NCI-H2227 (cell line): Measurements from ENCODE around the gene PCDHA6.
"Not testable (repeated sequence)": the region's sequence is repeated elsewhere in the genome, so short reads cannot be mapped to it uniquely, and the experiment has no call there.

ENCODE experiments used
- DNase-seq: peaks from one replicate; lab custom pipeline; 2025; ENCODE audit not compliant: unreplicated experiment; lab: John Stamatoyannopoulos, UW

Gene PCDHA6

GRCh38 chr5:140827704-140828361, at the start of gene PCDHA6:
Gene PCDHA6 (plus strand): TSS chr5:140827960. CDS start chr5:140828092, 132 bp downstream.
- DNase-seq, result peak; percentile 44

DNA sequence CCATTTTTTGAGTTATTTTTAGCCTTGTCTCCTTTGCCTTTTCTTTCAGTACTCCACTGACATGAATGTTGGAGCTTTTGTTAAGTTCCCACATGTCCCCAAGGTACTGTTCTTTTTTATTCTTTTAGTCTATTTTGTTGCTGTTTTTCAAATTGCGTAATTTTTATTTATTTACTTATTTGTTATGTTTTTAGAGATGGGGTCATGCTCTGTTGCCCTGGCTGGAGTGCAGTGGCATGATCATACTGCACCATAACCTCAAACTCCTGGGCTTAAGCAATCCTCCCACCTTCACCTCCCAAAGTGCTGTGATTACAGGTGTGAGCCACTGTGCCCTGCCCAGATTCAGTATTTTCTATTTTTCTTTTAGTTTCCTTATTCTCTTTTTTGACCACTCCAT, 47.2 kb upstream of the PCDHA6 start:
- no peak for DNase-seq

- DNase-seq, result peak; percentile 70
Observed at GRCh38 chr5:140785905-140786686, 41.7 kb upstream of the PCDHA6 start, which contains the start of gene PCDHA1. Gene PCDHA1 (plus strand): TSS chr5:140786140.

DNA sequence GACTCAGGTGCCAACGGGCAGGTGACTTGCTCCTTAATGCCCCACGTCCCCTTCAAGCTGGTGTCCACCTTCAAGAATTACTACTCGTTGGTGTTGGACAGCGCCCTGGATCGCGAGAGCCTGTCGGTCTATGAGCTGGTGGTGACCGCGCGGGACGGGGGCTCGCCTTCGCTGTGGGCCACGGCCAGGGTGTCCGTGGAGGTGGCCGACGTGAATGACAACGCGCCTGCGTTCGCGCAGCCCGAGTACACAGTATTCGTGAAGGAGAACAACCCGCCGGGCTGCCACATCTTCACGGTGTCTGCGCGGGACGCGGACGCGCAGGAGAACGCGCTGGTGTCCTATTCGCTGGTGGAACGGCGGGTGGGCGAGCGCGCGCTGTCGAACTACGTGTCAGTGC, 40.3 kb upstream of the PCDHA6 start:
- DNase-seq, result not testable (repeated sequence)

GRCh38 chr5:140787849-140788504, 39.8 kb upstream of the PCDHA6 start:
- DNase-seq, result not testable (repeated sequence)

DNA sequence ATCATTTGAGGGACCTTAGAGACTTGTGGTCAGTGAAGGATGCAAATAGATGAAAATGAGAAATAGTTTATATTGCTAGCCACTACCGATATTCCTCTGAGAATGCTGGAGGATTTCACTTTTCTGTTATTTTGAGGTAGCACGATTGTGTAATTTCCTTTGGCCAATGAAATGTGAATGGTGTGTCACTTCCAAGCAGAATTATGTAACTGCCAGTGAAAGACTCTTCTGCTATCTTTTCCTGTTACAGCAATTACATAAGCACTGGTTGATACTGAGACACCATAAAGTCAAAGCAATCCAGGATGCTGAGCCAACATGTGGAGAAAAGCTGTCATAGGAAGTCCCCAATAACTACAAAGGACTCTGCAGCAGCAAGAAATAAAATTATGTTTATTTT, 36.7 kb upstream of the PCDHA6 start:
- DNase-seq, result no peak

GRCh38 chr5:140794595-140795258, 33.0 kb upstream of the PCDHA6 start, which contains the start of gene PCDHA2:
Gene PCDHA2 (plus strand): TSS chr5:140794852.
- DNase-seq, result no peak

GRCh38 chr5:140795259-140795641, 32.5 kb upstream of the PCDHA6 start:
- DNase-seq, result no peak

DNA sequence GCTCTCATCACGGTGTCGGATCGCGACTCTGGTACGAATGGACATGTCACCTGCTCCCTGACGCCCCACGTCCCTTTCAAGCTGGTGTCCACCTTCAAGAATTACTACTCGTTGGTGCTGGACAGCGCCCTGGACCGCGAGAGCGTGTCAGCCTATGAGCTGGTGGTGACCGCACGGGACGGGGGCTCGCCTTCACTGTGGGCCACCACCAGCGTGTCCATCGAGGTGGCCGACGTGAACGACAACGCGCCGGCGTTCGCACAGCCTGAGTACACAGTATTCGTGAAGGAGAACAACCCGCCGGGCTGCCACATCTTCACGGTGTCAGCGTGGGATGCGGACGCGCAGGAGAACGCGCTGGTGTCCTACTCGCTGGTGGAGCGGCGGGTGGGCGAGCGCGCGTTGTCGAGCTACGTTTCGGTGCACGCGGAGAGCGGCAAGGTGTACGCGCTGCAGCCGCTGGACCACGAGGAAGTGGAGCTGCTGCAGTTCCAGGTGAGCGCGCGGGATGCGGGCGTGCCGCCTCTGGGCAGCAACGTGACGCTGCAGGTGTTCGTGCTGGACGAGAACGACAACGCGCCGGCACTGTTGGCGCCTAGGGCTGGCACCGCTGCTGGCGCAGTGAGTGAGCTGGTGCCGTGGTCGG, 31.6 kb upstream of the PCDHA6 start:
- not testable (repeated sequence) for DNase-seq

DNA sequence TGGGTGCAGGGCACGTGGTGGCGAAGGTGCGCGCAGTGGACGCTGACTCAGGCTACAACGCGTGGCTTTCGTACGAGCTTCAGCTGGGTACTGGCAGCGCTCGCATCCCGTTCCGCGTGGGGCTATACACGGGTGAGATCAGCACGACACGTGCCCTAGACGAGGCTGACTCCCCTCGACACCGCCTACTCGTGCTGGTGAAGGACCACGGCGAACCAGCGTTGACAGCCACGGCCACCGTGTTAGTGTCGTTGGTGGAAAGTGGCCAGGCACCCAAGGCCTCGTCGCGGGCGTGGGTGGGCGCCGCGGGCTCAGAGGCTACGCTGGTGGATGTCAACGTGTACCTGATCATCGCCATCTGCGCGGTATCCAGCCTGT, 31.1 kb upstream of the PCDHA6 start:
- DNase-seq, result no peak

GRCh38 chr5:140800816-140801493, 26.8 kb upstream of the PCDHA6 start, which contains the start of gene PCDHA3:
Gene PCDHA3 (plus strand): TSS chr5:140801057.
- no peak for DNase-seq

DNA sequence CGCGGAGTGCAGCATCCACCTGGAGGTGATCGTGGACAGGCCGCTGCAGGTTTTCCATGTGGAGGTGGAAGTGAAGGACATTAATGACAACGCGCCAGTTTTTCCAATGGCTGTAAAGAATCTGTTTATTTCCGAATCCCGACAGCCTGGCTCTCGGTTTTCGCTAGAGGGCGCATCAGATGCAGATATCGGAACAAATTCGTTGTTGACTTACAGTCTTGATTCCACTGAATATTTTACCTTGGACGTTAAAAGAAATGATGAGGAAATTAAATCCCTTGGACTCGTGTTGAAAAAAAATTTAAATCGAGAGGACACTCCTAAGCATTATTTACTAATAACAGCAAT, 26.3 kb upstream of the PCDHA6 start:
- no peak for DNase-seq

GRCh38 chr5:140802381-140802780, 25.4 kb upstream of the PCDHA6 start:
- not testable (repeated sequence) for DNase-seq

DNA sequence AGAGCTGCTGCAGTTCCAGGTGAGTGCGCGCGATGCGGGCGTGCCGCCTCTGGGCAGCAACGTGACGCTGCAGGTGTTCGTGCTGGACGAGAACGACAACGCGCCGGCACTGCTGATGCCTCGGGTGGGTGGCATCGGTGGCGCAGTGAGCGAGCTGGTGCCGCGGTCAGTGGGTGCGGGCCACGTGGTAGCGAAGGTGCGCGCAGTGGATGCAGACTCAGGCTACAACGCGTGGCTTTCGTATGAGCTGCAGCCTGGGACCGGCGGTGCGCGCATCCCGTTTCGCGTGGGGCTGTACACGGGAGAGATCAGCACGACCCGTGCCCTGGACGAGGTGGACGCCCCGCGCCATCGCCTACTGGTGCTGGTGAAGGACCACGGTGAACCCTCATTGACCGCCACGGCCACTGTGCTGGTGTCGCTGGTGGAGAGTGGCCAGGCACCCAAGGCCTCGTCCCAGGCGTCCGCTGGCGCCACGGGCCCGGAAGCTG, 24.9 kb upstream of the PCDHA6 start:
- DNase-seq, result no peak

GRCh38 chr5:140806834-140807775, 20.7 kb upstream of the PCDHA6 start, which contains the start of gene PCDHA4:
Gene PCDHA4 (plus strand): TSS chr5:140807068.
- no peak for DNase-seq

- not testable (repeated sequence) for DNase-seq
Observed at GRCh38 chr5:140808241-140808888, 19.4 kb upstream of the PCDHA6 start.

DNA sequence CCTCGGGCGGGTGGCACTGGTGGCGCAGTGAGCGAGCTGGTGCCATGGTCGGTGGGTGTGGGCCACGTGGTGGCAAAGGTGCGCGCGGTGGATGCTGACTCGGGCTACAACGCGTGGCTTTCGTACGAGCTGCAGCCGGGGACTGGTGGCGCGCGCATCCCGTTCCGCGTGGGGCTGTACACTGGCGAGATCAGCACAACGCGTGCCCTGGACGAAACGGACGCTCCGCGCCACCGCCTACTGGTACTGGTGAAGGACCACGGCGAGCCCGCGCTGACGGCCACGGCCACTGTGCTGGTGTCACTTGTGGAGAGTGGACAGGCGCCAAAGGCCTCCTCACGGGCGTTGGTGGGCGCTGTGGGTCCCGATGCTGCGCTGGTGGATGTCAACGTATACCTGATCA, 18.9 kb upstream of the PCDHA6 start:
- DNase-seq, result no peak
